ENCODE results near the gene MOCOS. TPM values are rescaled to one million over a fixed set of nuclear protein-coding genes. Genes with fewer than 3 reads are reported as not detected.

The MOCOS gene
- total RNA-seq, 1 donor from 2014 or later: 0.33 TPM

- H3K9me3 ChIP-seq (replicated peaks): no peaks in the 10 kb centered on the region
- no peaks in the 10 kb centered on the region for H3K36me3 ChIP-seq
- H3K27me3 ChIP-seq (ENCODE audit: low read depth): no peaks in the 10 kb centered on the region
- TF ChIP-seq CTCF (IDR thresholded peaks at IDR 0.05; ENCODE audit: borderline replicate concordance): no peak
- DNase-seq: no peak
- no peak overlapping the region for H3K4me3 ChIP-seq
- H3K4me1 ChIP-seq: peaks cover 8% of the 10 kb centered on the region
- intact Hi-C loops (cut with micrococcal nuclease): no loop called here
- no peak overlapping the region for H3K27ac ChIP-seq (replicated peaks)
These were observed 9.1 kb downstream of the MOCOS start for GRCh38 chr18:36196238-36196995.

DNA sequence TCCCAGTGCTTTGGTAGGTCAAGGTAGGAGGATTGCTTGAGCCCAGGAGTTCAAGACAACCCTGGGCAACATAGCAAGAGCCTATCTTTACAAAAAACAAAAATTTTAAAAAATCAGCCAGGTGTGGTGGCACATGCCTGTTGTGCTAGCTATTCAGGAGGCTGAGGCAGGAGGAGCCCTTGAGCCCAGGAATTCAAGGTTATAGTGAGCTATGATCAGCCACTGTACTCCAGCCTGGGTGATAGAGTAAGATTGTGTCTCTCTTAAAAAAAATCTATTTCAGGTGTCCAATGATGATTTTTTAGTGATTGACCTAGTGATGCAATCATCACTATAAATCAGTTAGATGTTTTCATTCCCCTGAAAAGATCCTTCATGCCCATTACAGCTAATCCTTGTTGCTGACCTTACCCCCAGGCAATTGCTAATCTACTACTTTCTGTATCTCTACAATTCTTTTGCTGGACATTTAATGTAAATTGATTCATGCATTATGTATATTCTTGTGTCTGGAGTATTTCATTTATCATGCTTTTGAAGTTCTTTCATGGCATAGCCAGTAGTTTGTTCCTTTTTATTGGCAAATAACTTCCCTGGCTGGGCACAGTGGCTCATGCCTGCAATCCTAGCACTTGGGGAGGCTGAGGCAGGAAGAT is 10.3 kb downstream of the MOCOS start:
- no peak for TF ChIP-seq CTCF (IDR thresholded peaks at IDR 0.05; ENCODE audit: borderline replicate concordance)
- DNase-seq: no peak
- Histone ChIP-seq H3K9me3 (replicated peaks) (no peaks in the 10 kb centered on the region), H3K27ac (replicated peaks) (no peak overlapping the region), H3K4me3 (no peak overlapping the region), H3K27me3 (ENCODE audit: low read depth) (no peaks in the 10 kb centered on the region), H3K36me3 (no peaks in the 10 kb centered on the region), H3K4me1 (peaks cover 8% of the 10 kb centered on the region)
- intact Hi-C loops (cut with micrococcal nuclease): no loop called here

- intact Hi-C loops (cut with micrococcal nuclease): no loop called here
- DNase-seq: no peak
- Histone ChIP-seq H3K27me3 (ENCODE audit: low read depth) (no peaks in the 10 kb centered on the region), H3K27ac (replicated peaks) (no peak overlapping the region), H3K4me1 (peaks cover 8% of the 10 kb centered on the region), H3K36me3 (no peaks in the 10 kb centered on the region), H3K9me3 (replicated peaks) (no peaks in the 10 kb centered on the region), H3K4me3 (no peak overlapping the region)
- TF ChIP-seq CTCF (IDR thresholded peaks at IDR 0.05; ENCODE audit: borderline replicate concordance): no peak
These were observed 12.5 kb downstream of the MOCOS start for GRCh38 chr18:36199691-36200295.

GRCh38 chr18:36200354-36200771 is 13.1 kb downstream of the MOCOS start:
- Histone ChIP-seq H3K4me3 (no peak overlapping the region), H3K4me1 (peaks cover 7% of the 10 kb centered on the region), H3K9me3 (replicated peaks) (no peaks in the 10 kb centered on the region), H3K36me3 (no peaks in the 10 kb centered on the region), H3K27me3 (ENCODE audit: low read depth) (no peaks in the 10 kb centered on the region), H3K27ac (replicated peaks) (no peak overlapping the region)
- intact Hi-C loops (cut with micrococcal nuclease): no loop called here
- no peak for TF ChIP-seq CTCF (IDR thresholded peaks at IDR 0.05; ENCODE audit: borderline replicate concordance)
- DNase-seq: no peak

GRCh38 chr18:36201765-36202164 is 14.5 kb downstream of the MOCOS start:
- H3K4me1 ChIP-seq: no peaks in the 10 kb centered on the region
- no peak for DNase-seq
- no peaks in the 10 kb centered on the region for H3K9me3 ChIP-seq (replicated peaks)
- H3K4me3 ChIP-seq: no peak overlapping the region
- H3K27me3 ChIP-seq (ENCODE audit: low read depth): no peaks in the 10 kb centered on the region
- H3K27ac ChIP-seq (replicated peaks): no peak overlapping the region
- intact Hi-C loops (cut with micrococcal nuclease): no loop called here
- H3K36me3 ChIP-seq: no peaks in the 10 kb centered on the region
- TF ChIP-seq CTCF (IDR thresholded peaks at IDR 0.05; ENCODE audit: borderline replicate concordance): no peak

Measured in left ventricle myocardium inferior (tissue), 1 donor.